ENCODE data around the gene RNPEPL1.
A peak's percentile ranks its signal among the peaks of the same experiment; 100 is the strongest.

Gene RNPEPL1

DNA sequence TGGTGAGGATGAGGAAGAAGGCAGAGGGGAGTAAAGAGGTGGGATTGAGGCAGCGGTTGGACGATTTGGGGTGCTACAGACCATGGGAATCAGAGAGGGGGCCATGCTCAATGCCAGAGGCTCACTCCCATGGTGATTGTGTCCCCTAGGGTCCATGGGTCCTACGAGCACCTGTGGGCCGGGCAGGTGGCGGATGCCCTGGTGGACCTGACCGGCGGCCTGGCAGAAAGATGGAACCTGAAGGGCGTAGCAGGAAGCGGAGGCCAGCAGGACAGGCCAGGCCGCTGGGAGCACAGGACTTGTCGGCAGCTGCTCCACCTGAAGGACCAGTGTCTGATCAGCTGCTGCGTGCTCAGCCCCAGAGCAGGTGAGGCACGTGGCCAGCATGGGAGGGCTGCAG, 23.5 kb downstream of the RNPEPL1 start:
- DNase-seq (ENCODE audit: low read depth) = no peak
- no peak overlapping the region for H3K4me3 ChIP-seq (ENCODE audit: control insufficient read depth, low read depth, low read length)
- TF ChIP-seq CTCF (IDR thresholded peaks at IDR 0.05; ENCODE audit: control insufficient read depth, insufficient read depth, low read depth, low read length, missing control alignments) = no peak

GRCh38 chr2:240593026-240593702, 24.9 kb downstream of the RNPEPL1 start:
- DNase-seq (ENCODE audit: low read depth) = no peak
- no peak for TF ChIP-seq CTCF (IDR thresholded peaks at IDR 0.05; ENCODE audit: control insufficient read depth, insufficient read depth, low read depth, low read length, missing control alignments)
- H3K4me3 ChIP-seq (ENCODE audit: control insufficient read depth, low read depth, low read length) = no peak overlapping the region

GRCh38 chr2:240593703-240594451, 25.6 kb downstream of the RNPEPL1 start:
- TF ChIP-seq CTCF (IDR thresholded peaks at IDR 0.05; ENCODE audit: control insufficient read depth, insufficient read depth, low read depth, low read length, missing control alignments) = no peak
- no peak overlapping the region for H3K4me3 ChIP-seq (ENCODE audit: control insufficient read depth, low read depth, low read length)
- DNase-seq (ENCODE audit: low read depth) = no peak

GRCh38 chr2:240594511-240595380, 26.5 kb downstream of the RNPEPL1 start:
- no peak overlapping the region for H3K4me3 ChIP-seq (ENCODE audit: control insufficient read depth, low read depth, low read length)
- no peak for DNase-seq (ENCODE audit: low read depth)
- no peak for TF ChIP-seq CTCF (IDR thresholded peaks at IDR 0.05; ENCODE audit: control insufficient read depth, insufficient read depth, low read depth, low read length, missing control alignments)

DNA sequence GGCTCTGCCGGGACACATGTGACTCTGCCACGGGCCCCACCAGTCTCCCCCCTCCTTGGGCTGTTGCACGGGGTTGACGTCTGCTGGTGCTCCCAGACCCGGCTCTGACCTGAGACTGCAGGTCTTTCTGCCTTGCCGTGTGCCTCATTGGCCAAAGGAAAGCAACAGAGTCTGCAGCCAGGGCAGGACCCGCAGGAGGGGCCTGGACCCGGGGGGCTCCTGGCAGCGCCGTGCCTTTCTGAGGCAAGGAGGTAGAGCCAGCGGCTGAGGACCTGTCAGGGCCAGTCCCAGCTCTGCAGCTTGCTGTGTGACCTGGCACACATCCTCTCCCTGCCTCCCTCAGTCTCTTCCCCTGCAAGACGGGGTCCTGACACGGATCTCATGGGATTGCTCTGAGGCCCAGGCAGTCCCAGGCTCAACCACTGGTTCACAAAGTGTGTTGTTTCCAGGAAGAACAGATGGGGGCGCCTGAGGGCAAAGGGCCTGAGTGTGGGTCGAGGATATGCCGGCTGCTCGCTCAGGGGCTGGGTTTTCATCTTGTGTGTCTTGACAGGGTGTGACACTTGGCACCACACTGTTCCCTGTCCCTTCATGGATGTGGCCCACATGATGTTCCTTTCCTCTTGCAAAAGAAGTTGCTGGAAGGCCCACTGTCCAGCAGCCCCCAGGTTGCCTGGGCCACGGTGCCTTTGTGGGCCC, 27.2 kb downstream of the RNPEPL1 start:
- TF ChIP-seq CTCF (IDR thresholded peaks at IDR 0.05; ENCODE audit: control insufficient read depth, insufficient read depth, low read depth, low read length, missing control alignments) = peak; percentile 18
- DNase-seq (ENCODE audit: low read depth) = no peak
- no peak overlapping the region for H3K4me3 ChIP-seq (ENCODE audit: control insufficient read depth, low read depth, low read length)

DNA sequence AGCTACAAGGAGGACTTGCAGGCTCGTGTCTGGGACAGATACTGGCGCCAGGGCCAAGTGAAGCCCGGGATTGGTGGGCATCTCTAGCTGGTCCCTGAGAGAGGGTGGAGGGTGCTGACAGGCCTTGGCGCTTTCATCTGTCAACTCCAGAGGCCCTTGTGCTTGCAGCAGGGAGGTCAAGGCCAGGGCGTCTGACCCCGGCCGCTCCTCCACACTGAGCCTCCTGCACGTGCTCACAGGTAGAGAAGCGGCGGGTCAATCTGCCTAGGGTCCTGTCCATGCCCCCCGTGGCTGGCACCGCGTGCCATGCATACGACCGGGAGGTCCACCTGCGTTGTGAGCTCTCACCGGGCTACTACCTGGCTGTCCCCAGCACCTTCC, 27.8 kb downstream of the RNPEPL1 start:
- no peak overlapping the region for H3K4me3 ChIP-seq (ENCODE audit: control insufficient read depth, low read depth, low read length)
- no peak for DNase-seq (ENCODE audit: low read depth)
- TF ChIP-seq CTCF (IDR thresholded peaks at IDR 0.05; ENCODE audit: control insufficient read depth, insufficient read depth, low read depth, low read length, missing control alignments) = no peak

Data from AG09309 (cell line).